C4-2B (cell line): ENCODE measurements around the gene TRAF3IP1.

Experiments used
- H3K27ac ChIP-seq: fragments of 450-650 bp; 2 replicates; pipeline ENCODE4 v1.5.1; 2017
- CTCF ChIP-seq: fragments of 450-650 bp; conservative IDR thresholded peaks from 2 replicates; pipeline ENCODE4 v1.5.1; 2017; ENCODE audit warnings: mild to moderate bottlenecking
- ZFX ChIP-seq: fragments of 450-650 bp; IDR thresholded peaks from 2 replicates; pipeline ENCODE4 v1.6.1; 2017

TRAF3IP1 gene

GRCh38 chr2:238290091-238290509 lies 30.2 kb upstream of the TRAF3IP1 start:
- H3K27ac ChIP-seq: no peak overlapping the region
- TF ChIP-seq ZFX: no peak
- no peak for TF ChIP-seq CTCF

GRCh38 chr2:238290715-238291549 lies 29.4 kb upstream of the TRAF3IP1 start:
- TF ChIP-seq ZFX (no peak), CTCF (no peak)
- no peak overlapping the region for H3K27ac ChIP-seq

- TF ChIP-seq ZFX: no peak
- TF ChIP-seq CTCF: no peak
- H3K27ac ChIP-seq: no peak overlapping the region
Observed at GRCh38 chr2:238291550-238292281, 28.6 kb upstream of the TRAF3IP1 start.

GRCh38 chr2:238294046-238294392 lies 26.3 kb upstream of the TRAF3IP1 start:
- TF ChIP-seq CTCF (no peak), ZFX (no peak)

GRCh38 chr2:238294393-238295143 lies 25.8 kb upstream of the TRAF3IP1 start:
- TF ChIP-seq ZFX: no peak
- TF ChIP-seq CTCF: no peak
- H3K27ac ChIP-seq: no peak overlapping the region

More at GRCh38 chr2:238294046-238294392, 26.3 kb upstream of the TRAF3IP1 start:
- no peak overlapping the region for H3K27ac ChIP-seq

GRCh38 chr2:238295144-238296112 lies 24.9 kb upstream of the TRAF3IP1 start:
- TF ChIP-seq ZFX: no peak
- TF ChIP-seq CTCF: no peak

More at GRCh38 chr2:238295144-238296112, 24.9 kb upstream of the TRAF3IP1 start:
- no peak overlapping the region for H3K27ac ChIP-seq
